Loucy (cell line): ENCODE data around the gene U2SURP.

Experiments
- CTCF ChIP-seq: fragments of 200-600 bp; sonication (generic); conservative IDR thresholded peaks from 2 replicates; pipeline ENCODE4 v1.5.1; 2014; ENCODE audit warnings: mild to moderate bottlenecking, antibody characterized with exemption, low read length
- EZH2phosphoT487 ChIP-seq: fragments of 200-600 bp; IDR thresholded peaks from 2 replicates; pipeline ENCODE4 v1.6.1; 2018; ENCODE audit warnings: antibody characterized with exemption, mild to moderate bottlenecking, moderate library complexity, borderline replicate concordance

DNA sequence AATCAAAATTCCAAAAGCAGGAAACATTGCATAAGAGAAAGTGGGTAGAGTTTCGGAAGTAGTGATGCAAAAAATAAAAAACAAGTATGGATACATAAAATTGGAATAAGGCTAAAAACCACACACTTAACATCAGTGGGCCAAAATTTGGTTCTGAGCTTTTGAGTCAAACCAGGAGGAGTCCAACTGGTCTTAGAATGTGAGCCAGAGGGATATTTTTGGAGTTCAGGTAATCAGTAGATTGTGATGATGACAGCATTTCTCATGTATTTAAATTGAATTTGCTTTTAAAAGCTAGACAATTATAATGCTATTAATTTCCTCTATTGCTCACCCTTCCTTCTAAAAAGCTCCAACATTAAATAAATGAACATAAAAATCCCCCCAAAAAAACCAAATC is 80.0 kb downstream of the U2SURP start:
- no peak for TF ChIP-seq EZH2phosphoT487
- no peak for TF ChIP-seq CTCF
